HuH-7 (cell line): Measurements from ENCODE around the gene ACTN2.

Experiments
- DNase-seq: peaks from one replicate; pipeline ENCODE4 v3.0.0; 2011; ENCODE audit warnings: low spot score

The ACTN2 gene

DNA sequence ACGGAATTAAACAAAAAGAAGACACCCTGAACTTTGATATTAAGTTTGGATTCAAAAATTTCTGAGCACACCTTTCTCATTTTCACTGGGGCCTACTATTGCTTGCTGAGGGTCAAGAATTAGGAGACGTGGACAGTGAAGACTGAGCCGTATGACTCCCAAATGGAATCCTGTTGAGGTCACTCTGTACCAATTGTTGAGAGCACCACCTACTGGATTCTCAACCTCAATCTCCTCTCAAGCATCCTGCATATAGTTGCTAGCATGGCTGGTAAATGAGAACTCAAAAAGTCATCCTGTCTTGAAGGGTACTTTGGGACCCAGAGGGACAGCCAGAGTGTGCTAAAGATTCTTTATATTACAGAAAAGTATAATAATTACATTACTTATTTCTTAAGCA lies 88.6 kb downstream of the ACTN2 start:
- peak; percentile 38 for DNase-seq

DNA sequence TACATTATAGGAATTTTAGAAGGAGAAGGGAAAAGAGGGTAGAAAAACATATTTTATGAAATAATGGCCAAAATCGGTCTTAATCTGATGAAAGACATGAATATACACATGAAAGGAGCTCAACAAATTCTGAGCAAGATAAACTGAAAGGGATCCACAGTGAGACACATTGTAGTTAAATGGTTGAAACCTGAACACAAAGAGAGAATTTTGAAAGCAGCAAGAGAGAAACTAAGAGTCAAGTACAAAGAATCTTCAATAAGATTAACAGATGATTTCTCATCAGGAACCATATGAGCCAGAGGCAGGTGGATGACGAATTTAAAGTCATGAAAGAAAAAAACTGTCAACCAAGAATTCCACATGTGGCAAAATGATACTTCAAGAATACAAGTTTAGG lies 93.0 kb downstream of the ACTN2 start:
- no peak for DNase-seq

DNA sequence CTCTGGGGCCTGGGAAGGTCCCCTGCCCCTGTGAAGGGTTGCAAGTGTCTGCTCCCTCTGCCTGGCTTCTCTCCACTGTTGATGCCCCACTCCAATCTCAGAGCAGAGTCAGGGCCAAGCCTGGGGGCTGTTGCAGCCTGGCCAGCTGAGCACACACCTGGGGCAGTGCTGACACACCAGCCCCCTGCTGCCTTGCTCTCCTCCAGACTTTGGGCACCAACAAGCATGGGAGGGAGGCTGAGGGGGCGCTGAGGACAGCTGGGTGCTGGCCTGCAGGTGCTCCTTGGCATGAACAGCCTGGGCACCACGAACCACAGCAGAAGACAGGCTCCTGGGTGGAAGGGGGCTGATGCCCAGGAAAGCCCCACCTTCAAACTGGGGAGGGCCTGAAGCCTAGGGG lies 99.2 kb downstream of the ACTN2 start:
- no peak for DNase-seq

DNA sequence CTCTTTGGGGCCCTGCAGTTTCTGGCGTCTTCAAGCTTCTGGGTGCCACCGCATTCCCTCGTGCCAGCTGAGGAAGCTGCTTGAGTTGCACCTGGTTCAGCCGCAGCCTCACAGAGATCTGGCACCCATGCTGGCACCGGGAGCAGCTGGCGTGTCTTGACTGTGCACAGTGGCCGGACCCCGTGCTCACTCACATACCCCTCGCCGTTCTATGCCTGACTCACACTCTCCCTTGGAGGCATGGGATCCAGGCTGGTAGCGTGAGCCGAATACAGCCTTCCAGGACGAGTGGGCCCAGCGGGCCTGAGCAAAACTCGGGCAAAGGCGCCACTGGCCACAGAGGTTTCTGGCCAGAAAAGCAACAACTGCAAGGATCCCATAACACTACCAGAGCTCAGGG lies 100.2 kb downstream of the ACTN2 start:
- no peak for DNase-seq

DNA sequence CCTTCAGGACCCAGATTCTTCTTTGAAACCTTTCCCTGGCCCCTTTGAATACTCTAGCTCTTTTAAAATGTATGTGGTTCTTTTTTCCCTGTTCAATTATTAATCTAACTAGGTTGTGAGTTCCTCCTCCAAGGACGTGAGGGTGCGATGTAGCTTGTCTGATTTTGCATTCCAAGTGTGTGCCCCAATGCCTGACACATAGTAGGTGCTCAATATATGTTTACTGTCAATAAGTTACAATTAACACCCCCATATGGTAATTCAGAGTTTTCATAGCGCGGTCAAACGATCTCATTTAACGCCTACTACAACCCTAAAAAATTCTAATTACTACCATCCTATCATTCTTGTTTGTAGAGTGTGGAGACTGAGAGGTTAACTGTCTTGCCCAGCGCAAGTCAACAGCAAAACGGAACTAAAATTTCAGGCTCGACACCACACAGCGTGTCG lies 108.3 kb downstream of the ACTN2 start:
- no peak for DNase-seq

DNA sequence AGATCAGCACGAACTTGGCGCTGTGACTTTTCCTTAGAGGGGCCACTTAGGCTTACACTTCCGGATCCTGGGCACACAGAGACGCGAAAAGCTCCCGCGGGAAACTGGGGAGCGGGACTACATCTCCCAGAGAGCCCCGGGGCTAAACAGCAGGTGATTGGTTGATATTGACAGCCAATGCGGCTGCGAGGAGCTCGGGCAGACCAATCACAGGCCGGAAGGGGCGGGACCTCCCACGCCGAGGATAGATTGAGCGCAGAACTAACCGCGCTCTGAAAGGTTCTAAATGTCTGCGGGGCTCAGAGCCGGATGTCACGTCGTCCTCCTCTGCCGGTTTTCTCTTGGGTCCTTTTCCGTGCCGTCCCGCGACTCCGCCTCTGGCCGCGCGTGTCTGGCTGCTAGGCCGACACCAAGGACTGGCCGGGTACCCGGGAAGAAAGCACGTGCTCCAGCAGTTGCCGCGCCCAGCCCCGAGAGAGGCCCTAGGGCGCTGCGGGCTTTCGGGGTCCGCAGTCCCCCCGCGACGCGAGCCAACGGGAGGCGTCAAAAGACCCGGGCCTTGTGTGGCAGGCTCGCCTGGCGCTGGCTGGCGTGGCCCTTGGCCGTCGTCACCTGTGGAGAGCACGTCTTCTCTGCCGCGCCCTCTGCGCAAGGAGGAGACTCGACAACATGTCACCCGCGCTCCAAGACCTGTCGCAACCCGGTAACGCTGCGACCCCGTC lies 108.9 kb downstream of the ACTN2 start, which contains the start of gene MTR:
Gene MTR, plus strand, starts transcription at position 258 of the 722 bp plus-strand sequence. Its CDS starts 412 bp downstream, at position 670.
- peak; percentile 99 for DNase-seq

DNA sequence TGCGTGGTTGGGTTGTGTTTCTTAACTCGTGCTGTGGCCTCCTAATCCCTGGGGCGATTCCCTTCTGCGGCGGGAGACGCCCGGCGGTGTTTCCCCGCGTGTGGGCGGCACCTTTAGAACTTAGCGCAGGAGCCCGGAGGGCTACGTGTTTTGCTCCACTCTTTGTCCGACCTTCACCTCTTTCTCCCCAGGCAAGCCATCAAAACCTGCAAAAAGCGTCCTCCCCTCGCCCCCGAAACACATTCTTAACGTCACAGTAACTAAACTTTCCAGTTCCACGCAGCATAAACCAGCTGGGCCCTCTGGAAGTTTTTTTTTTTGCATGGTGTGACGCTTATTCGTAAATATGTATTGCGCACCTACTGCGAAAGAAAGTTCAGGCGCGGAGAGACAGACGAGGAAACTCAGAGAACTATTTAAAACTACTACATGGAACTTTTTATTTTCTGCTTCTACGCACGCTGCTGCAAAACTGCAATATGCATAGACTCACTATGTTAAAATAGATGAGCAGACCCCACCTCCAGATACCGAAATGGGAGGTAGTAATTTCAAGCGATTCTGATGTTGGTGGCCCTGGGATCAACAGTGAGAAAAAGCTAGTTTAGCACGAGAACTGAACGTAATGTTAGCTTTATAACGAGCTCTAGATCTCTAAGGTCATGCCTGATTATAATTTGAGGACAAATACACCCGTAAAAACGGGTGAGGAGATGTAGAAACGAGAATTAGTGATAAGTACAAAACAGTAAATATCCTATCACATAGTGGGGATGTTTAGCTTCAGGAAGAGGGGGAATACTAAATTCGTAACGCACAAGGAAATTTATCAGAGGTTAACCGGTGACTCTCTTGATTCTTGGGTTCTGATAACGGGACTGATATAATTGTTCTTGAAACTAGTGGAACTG lies 109.7 kb downstream of the ACTN2 start:
- no peak for DNase-seq

DNA sequence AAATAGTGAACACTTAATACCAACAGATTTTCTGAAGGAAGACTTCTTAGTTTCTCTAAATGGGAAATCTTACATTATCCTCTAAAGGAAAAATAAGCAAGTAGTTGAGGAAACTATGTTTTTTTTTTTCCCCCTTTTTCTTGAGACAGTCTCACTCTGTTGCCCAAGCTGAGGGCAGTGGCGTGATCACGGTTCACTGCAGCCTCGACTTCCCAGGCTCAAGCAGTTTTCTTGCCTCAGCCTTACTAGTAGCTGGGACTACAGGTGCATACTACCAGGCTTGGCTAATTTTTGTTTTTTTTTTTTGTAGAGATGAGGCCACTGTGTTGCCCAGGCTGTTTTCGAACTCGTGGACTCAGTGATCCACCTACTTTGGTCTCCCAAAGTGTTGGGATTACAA lies 112.7 kb downstream of the ACTN2 start:
- DNase-seq = no peak

DNA sequence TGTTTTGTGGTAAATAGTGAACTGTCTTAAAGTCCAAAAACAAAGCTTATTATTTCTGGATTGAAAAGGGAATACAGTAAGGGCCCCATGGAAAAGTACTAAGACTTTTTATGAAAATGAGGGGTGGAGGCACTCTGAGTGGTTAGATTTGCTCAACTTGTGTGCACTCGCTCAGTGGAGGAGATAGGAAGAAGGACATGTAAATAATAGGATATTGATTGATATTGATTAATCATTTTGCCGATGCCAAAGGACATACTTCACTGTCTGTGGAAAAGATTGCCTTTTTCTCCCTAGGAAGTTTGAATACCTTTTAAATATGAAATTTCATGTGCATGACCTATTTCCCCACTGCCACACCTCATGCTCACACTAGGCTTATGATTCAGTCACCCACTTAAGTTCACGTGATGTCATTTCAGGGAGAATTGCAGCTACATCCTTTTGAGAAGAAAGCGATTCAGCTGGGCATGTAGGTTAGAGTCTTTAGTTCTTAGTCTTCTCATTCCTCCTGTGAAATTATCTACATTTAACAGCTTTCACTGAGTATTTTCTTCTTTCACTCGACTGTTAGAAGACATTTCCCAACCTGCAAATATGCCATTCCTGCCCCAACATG lies 113.8 kb downstream of the ACTN2 start:
- DNase-seq = no peak

DNA sequence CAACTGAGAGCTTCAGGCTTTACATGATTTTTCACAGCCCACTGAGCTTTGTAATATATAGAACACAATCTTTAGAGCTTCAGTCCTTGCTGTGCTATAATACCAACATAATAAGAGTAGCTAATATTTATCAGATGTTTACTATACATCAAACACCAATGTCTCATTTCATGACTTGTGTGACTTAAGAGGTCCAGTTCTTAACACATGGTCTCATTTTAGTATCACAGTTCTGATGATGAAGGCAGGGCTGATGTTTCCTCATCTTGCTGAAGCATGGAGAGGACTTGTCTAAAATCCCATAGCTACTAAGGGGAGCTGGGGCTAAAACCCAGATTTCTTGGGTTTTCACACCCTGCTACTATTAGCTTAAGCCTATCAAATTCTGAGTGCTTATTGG lies 114.3 kb downstream of the ACTN2 start:
- no peak for DNase-seq

DNA sequence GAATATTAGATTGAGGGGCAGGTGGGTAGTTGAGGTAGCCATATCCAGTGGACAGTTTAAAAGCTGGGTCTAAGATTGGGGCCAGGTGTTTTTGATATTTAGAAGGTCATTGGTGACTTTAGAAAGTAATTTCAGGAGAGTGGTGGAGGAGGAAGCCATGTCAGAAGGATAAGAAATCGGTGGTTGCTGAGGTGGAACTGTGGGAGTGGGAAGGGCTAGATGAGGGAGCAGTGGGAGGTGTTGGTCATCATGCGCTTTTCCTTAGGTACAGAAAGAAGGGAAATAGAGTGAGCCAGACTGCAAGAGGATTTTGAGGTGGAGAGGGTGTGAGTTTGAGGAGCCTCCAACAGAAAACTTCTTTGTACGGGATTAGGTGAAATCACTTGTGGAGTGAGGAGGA lies 116.0 kb downstream of the ACTN2 start:
- DNase-seq = no peak

DNA sequence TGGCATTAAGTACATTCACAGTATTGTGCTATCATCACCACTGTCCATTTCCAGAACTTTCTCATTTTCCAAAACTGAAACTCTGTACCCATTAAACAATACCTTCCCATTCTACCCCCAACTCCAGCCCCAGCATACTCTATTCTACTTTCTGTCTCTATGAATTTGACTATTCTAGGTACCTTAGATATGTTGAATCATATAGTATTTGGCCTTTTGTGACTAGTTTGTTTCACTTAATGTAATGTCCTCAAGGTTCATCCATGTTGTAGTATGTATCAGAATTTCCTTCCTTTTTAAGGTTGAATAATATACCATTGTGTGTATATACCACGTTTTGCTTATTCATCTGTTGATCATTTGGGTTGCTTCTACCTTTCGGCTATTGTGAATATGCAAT lies 120.3 kb downstream of the ACTN2 start:
- DNase-seq = no peak

DNA sequence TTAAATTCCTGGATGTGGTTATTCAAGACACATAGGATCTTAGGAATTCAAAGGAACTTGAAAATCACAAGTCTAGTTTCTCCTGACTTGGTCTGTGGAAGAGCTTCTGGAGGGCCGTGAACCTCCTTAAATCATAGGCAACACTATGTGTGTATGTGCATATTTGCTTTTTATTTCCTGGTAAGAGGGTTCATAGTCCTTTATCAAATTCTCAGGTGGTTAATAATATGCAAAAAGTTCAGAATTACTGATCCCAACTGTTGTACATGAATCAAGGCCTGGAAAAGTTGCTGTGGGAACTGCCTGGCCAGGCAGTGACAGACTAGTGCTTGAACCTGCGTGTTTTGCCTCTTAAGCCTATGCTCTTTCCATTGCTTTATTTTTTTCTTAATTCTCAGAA lies 121.7 kb downstream of the ACTN2 start:
- DNase-seq = no peak

DNA sequence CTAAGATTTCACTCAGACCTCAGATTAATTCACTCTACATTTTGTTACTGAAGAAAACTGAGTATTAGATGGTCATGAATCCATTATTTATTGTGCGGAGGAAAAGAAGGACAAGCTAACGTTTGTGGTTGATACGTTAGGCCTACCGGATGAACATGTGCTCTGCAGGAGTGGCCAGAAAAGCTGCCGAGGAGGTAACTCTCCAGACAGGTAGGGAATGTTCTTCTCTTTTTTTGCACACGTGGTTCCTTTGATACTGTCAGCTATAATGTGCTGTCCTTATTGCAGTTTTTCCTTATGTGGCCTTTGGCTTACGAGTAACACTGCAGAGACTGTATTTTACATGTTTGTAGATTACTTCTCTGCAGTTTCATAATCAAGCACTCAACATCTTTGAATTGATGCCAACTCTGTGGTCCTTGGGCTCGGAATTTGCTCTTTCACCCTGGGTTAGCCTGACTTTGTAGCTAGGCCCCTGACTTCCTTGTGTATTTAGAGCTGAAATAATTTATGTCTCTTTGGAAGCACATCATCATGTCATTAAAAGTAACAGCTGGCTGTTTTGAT lies 122.3 kb downstream of the ACTN2 start:
- no peak for DNase-seq

DNA sequence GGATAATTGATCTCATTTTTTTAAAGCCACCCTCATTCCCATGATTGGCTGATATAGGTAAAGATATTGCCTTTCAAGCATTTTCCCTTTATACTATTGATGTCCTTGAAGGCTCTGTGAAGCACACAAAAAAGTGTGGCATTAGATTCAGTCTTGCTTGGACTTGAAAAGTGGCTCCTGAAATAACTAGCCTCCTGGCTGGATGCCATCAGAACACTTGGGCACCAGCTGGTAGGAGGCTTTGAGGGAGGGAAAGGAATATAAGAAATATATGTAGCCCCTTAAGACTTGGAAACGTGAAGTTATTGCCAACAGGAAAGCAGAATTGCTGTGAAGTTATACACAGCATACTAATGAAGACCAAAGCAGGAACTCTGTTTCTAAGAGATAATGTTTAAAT lies 122.8 kb downstream of the ACTN2 start:
- no peak for DNase-seq

DNA sequence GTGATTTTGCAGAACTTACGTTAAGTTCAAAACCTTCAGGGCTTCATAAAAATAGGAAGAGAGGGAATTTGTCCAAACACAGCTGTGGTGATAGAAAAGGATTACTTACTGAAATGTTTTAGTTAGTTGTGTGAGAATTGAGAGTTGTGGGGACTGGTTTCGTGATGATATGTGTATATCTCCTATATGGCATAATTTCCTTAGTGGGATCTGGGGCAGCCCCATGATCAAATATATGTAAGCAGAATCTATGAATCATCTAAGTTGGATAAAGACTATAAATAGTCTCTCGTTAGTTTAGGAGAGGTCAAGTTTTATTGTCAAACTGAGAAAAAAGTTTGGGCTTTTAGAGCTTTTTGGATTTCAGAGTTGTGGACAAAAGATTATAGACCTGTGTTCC lies 123.7 kb downstream of the ACTN2 start:
- DNase-seq = no peak

DNA sequence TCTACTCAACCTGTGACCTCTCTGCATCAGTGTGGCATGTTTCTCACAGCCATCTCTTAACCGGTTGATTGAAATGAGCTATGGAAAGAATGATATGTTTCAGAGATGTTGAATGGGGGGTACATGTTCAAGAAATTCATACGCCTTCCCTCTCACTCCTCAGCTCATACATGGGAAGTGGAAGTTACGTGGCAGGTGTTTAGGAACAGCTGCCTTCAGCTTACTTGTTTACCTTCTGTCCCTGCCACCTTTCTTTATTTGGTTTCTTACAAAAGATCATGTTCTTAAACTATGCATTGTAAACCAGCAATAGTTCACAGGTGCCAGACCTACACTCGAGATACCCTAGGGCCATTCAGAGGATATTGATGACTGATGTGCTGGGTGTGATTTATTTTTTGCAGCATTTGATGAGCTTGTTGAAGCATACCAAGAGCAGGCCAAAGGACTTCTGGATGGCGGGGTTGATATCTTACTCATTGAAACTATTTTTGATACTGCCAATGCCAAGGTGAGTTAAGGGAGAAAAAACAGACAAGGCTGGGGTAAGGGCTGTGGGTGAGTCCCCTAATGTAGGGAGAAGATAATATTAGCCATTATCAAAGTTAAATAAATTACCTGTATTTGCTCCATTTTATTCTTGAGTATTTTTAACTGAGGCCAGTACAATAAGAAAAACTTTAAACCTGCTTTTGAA lies 126.2 kb downstream of the ACTN2 start:
- DNase-seq = no peak
